DOHH2 (cell line): Measurements from ENCODE around the gene CAB39L.

Source experiments
- H3F3A ChIP-seq: fragments of 200-600 bp; sonication (generic), shearing (Covaris generic); 2 replicates; pipeline ENCODE4 v1.6.0; 2016; ENCODE audit warnings: antibody characterized with exemption, mild to moderate bottlenecking; ENCODE audit not compliant: control insufficient read depth, insufficient read depth
- H3K27ac ChIP-seq: fragments of 200-600 bp; sonication (generic); 2 replicates; pipeline ENCODE4 v1.5.1; 2014; ENCODE audit warnings: low read depth, mild to moderate bottlenecking, low read length, moderate library complexity
- H3K27me3 ChIP-seq: fragments of 200-600 bp; sonication (generic); 2 replicates; pipeline ENCODE4 v1.6.1; 2014; ENCODE audit warnings: mild to moderate bottlenecking, low read length, mixed read lengths; ENCODE audit not compliant: control insufficient read depth
- H3K36me3 ChIP-seq: fragments of 200-600 bp; sonication (generic); 2 replicates; pipeline ENCODE4 v1.6.1; 2014; ENCODE audit warnings: mild to moderate bottlenecking, low read length, moderate library complexity, mixed read lengths; ENCODE audit not compliant: control insufficient read depth
- H3K4me1 ChIP-seq: fragments of 200-600 bp; sonication (generic); 2 replicates; pipeline ENCODE4 v1.6.1; 2014; ENCODE audit warnings: mild to moderate bottlenecking, low read length, mixed read lengths; ENCODE audit not compliant: control insufficient read depth
- H3K4me2 ChIP-seq: fragments of 200-600 bp; sonication (generic); 2 replicates; pipeline ENCODE4 v1.6.0; 2014; ENCODE audit warnings: mild to moderate bottlenecking, low read length, moderate library complexity
- H3K4me3 ChIP-seq: fragments of 200-600 bp; sonication (generic); 2 replicates; pipeline ENCODE4 v1.5.1; 2014; ENCODE audit warnings: mild to moderate bottlenecking, low read length, mixed read lengths
- H3K79me2 ChIP-seq: fragments of 200-600 bp; sonication (generic); 2 replicates; pipeline ENCODE4 v1.6.1; 2014; ENCODE audit warnings: mild to moderate bottlenecking, low read length, mixed read lengths; ENCODE audit not compliant: control insufficient read depth
- H3K9me2 ChIP-seq: fragments of 200-600 bp; sonication (generic); replicated peaks from 2 replicates; pipeline ENCODE4 v1.6.1; 2014; ENCODE audit warnings: mild to moderate bottlenecking, low read length, mixed read lengths; ENCODE audit not compliant: control insufficient read depth
- H3K9me3 ChIP-seq: fragments of 200-600 bp; sonication (generic); 2 replicates; pipeline ENCODE4 v1.6.1; 2014; ENCODE audit warnings: antibody characterized with exemption, low read length, mixed read lengths; ENCODE audit not compliant: control insufficient read depth, insufficient read depth
- H4K20me1 ChIP-seq: fragments of 200-600 bp; sonication (generic); 2 replicates; pipeline ENCODE4 v1.6.0; 2014; ENCODE audit warnings: low read depth, mild to moderate bottlenecking, antibody characterized with exemption, low read length, moderate library complexity; ENCODE audit not compliant: control insufficient read depth, insufficient read depth
- CTCF ChIP-seq: fragments of 200-600 bp; sonication (generic); IDR thresholded peaks from one replicate; pipeline ENCODE4 v1.5.1; 2014; ENCODE audit warnings: antibody characterized with exemption, mild to moderate bottlenecking, low read depth, low read length; ENCODE audit not compliant: poor library complexity, severe bottlenecking
- EZH2phosphoT487 ChIP-seq: fragments of 200-600 bp; sonication (generic); IDR thresholded peaks from 2 replicates; pipeline ENCODE4 v1.6.1; 2017; ENCODE audit warnings: borderline replicate concordance, mild to moderate bottlenecking, antibody characterized with exemption, low read length, moderate library complexity, mixed read lengths

CAB39L gene

GRCh38 chr13:49444524-49445395 lies 896 bp upstream of the CAB39L start:
- H3K79me2 ChIP-seq = peaks cover 67% of the 10 kb centered on the region
- peaks cover 49% of the 10 kb centered on the region for H3K36me3 ChIP-seq
- peak overlapping the region; percentile 89 for H3K4me3 ChIP-seq
- H3K9me2 ChIP-seq = no peaks in the 10 kb centered on the region
- no peaks in the 10 kb centered on the region for H4K20me1 ChIP-seq
- H3K27ac ChIP-seq = peak overlapping the region; percentile 94
- no peaks in the 10 kb centered on the region; the same call in 1 of the 2 replicates for H3K9me3 ChIP-seq
- H3K27me3 ChIP-seq = no peaks in the 10 kb centered on the region
- H3K4me2 ChIP-seq = peak overlapping the region; percentile 95
- no peak for TF ChIP-seq CTCF
- peaks cover 16% of the 10 kb centered on the region for H3F3A ChIP-seq
- H3K4me1 ChIP-seq = peaks cover 77% of the 10 kb centered on the region

- peak overlapping the region; percentile 81 for H3K27ac ChIP-seq
These were observed 534 bp downstream of the CAB39L start for GRCh38 chr13:49443357-49443703.

GRCh38 chr13:49441846-49442245 lies 2.0 kb downstream of the CAB39L start:
- Histone ChIP-seq H3K4me3 (peak overlapping the region; percentile 89), H3F3A (peaks cover 20% of the 10 kb centered on the region), H3K9me3 (no peaks in the 10 kb centered on the region; the same call in 1 of the 2 replicates), H3K27ac (peak overlapping the region; percentile 4; the same call in 1 of the 2 replicates), H3K27me3 (no peaks in the 10 kb centered on the region), H3K9me2 (no peaks in the 10 kb centered on the region), H4K20me1 (no peaks in the 10 kb centered on the region), H3K4me1 (peaks cover 70% of the 10 kb centered on the region), H3K4me2 (peak overlapping the region; percentile 81), H3K79me2 (peaks cover 37% of the 10 kb centered on the region), H3K36me3 (peaks cover 27% of the 10 kb centered on the region)
- no peak for TF ChIP-seq EZH2phosphoT487
- TF ChIP-seq CTCF = no peak

More at GRCh38 chr13:49443357-49443703, 534 bp downstream of the CAB39L start:
- Histone ChIP-seq H3F3A (peaks cover 18% of the 10 kb centered on the region), H3K27me3 (no peaks in the 10 kb centered on the region), H3K9me3 (no peaks in the 10 kb centered on the region; the same call in 1 of the 2 replicates), H3K4me2 (peak overlapping the region; percentile 81), H3K79me2 (peaks cover 52% of the 10 kb centered on the region), H3K4me3 (peak overlapping the region; percentile 89), H3K36me3 (peaks cover 36% of the 10 kb centered on the region), H4K20me1 (no peaks in the 10 kb centered on the region), H3K9me2 (no peaks in the 10 kb centered on the region), H3K4me1 (peaks cover 76% of the 10 kb centered on the region)
- no peak for TF ChIP-seq EZH2phosphoT487
- no peak for TF ChIP-seq CTCF
